Measurements from ENCODE around the gene GCSH.
A peak's percentile ranks its signal among the peaks of the same experiment; 100 is the strongest.
"Not testable (repeated sequence)": the region's sequence is repeated elsewhere in the genome, so short reads cannot be mapped to it uniquely, and the experiment has no call there.

GCSH gene

GRCh38 chr16:81095953-81096714 is at the start of gene GCSH:
Gene GCSH (minus strand): TSS chr16:81096395. CDS start chr16:81096278, 117 bp downstream.
- DNase-seq (ENCODE audit: low spot score), result peak; percentile 94

GRCh38 chr16:81143921-81144471 is 47.8 kb upstream of the GCSH start:
- no peak for DNase-seq (ENCODE audit: low spot score)

- no peak for DNase-seq (ENCODE audit: low spot score)
Observed at GRCh38 chr16:81142864-81143263, 46.7 kb upstream of the GCSH start.

- no peak for DNase-seq (ENCODE audit: low spot score)
Observed at GRCh38 chr16:81140930-81141780, 45.0 kb upstream of the GCSH start.

GRCh38 chr16:81138831-81139557 is 42.8 kb upstream of the GCSH start:
- no peak for DNase-seq (ENCODE audit: low spot score)

GRCh38 chr16:81137754-81138153 is 41.6 kb upstream of the GCSH start:
- DNase-seq (ENCODE audit: low spot score), result no peak

GRCh38 chr16:81136390-81137335 is 40.5 kb upstream of the GCSH start:
- DNase-seq (ENCODE audit: low spot score), result peak; percentile 44

GRCh38 chr16:81130126-81130525 is 33.9 kb upstream of the GCSH start:
- DNase-seq (ENCODE audit: low spot score), result no peak

- no peak for DNase-seq (ENCODE audit: low spot score)
Observed at GRCh38 chr16:81128726-81129524, 32.7 kb upstream of the GCSH start.

GRCh38 chr16:81127051-81127450 is 30.9 kb upstream of the GCSH start:
- DNase-seq (ENCODE audit: low spot score), result no peak

GRCh38 chr16:81123092-81123852 is 27.1 kb upstream of the GCSH start:
- peak; percentile 71 for DNase-seq (ENCODE audit: low spot score)

GRCh38 chr16:81121474-81121990 is 25.3 kb upstream of the GCSH start:
- no peak for DNase-seq (ENCODE audit: low spot score)

GRCh38 chr16:81117436-81117835 is 21.2 kb upstream of the GCSH start:
- no peak for DNase-seq (ENCODE audit: low spot score)

- no peak for DNase-seq (ENCODE audit: low spot score)
Observed at GRCh38 chr16:81116285-81116684, 20.1 kb upstream of the GCSH start.

- no peak for DNase-seq (ENCODE audit: low spot score)
Observed at GRCh38 chr16:81112453-81112852, 16.3 kb upstream of the GCSH start.

- DNase-seq (ENCODE audit: low spot score), result not testable (repeated sequence)
Observed at GRCh38 chr16:81109274-81109673, 13.1 kb upstream of the GCSH start.

- DNase-seq (ENCODE audit: low spot score), result no peak
Observed at GRCh38 chr16:81107511-81107910, 11.3 kb upstream of the GCSH start.

GRCh38 chr16:81106826-81107503 is 10.8 kb upstream of the GCSH start:
- DNase-seq (ENCODE audit: low spot score), result no peak

- no peak for DNase-seq (ENCODE audit: low spot score)
Observed at GRCh38 chr16:81105946-81106345, 9.8 kb upstream of the GCSH start.
